ENCODE results near the gene CROCC2.

The CROCC2 gene

DNA sequence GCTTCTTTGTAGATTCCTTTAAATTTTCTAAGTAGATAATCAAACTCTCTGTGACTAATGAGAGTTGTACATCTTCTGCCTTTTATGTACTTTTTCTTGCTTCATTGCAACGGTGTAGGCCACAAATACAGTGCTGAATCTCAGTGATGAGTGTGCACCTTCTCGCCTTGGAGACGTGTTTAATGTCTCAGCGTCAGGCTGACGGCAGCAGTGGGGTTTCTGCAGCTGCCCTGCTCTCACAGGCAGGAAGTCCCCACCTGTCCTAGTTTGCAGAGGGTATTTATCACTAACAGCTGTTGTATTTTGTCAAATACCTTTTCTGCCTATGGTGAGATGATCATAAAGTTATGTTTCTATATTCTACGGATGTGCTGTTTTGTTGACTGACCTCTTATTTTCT is 24.2 kb upstream of the CROCC2 start:
- ChIA-PET POLR2A (no interaction called here), CTCF (interaction anchor here (2.3 to 2.4 kb wide), 2 partner anchors 30 to 32 kb away, joined by 8 to 10 read pairs; no protein-coding TSS in a partner anchor)

DNA sequence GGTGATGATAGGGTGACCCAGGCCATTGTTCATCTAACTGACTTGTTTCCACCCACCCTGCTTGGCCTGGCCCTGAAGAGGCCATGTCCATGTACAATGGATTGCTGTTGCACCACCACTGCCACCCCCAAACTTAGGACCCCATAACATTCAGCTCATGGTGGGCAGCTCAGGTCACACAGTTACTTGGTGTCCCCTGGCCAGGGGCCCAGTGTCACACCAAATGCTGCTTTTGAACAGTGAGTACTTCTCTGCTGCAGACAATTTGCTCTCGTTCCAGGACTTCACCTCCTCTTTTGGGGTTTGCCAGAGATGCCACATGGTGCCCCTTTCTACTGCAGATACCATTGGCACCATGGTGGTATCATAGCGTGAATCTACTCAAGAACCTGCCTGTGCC is 21.9 kb upstream of the CROCC2 start:
- ChIA-PET CTCF (no interaction called here), POLR2A (no interaction called here)
- no peak for DNase-seq (ENCODE audit: low read depth, low spot score)
- no peak overlapping the region for H3K4me3 ChIP-seq (ENCODE audit: low read depth, low read length)
- TF ChIP-seq, protein P1, sequence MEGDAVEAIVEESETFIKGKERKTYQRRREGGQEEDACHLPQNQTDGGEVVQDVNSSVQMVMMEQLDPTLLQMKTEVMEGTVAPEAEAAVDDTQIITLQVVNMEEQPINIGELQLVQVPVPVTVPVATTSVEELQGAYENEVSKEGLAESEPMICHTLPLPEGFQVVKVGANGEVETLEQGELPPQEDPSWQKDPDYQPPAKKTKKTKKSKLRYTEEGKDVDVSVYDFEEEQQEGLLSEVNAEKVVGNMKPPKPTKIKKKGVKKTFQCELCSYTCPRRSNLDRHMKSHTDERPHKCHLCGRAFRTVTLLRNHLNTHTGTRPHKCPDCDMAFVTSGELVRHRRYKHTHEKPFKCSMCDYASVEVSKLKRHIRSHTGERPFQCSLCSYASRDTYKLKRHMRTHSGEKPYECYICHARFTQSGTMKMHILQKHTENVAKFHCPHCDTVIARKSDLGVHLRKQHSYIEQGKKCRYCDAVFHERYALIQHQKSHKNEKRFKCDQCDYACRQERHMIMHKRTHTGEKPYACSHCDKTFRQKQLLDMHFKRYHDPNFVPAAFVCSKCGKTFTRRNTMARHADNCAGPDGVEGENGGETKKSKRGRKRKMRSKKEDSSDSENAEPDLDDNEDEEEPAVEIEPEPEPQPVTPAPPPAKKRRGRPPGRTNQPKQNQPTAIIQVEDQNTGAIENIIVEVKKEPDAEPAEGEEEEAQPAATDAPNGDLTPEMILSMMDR (IDR thresholded peaks at IDR 0.05; ENCODE audit: insufficient read depth, low read length, missing control alignments) = no peak

More for the DNA sequence above, 24.2 kb upstream of the CROCC2 start:
- DNase-seq (ENCODE audit: low read depth, low spot score) = no peak
- H3K4me3 ChIP-seq (ENCODE audit: low read depth, low read length) = no peak overlapping the region
- TF ChIP-seq, protein P1 (IDR thresholded peaks at IDR 0.05; ENCODE audit: insufficient read depth, low read length, missing control alignments) = no peak

DNA sequence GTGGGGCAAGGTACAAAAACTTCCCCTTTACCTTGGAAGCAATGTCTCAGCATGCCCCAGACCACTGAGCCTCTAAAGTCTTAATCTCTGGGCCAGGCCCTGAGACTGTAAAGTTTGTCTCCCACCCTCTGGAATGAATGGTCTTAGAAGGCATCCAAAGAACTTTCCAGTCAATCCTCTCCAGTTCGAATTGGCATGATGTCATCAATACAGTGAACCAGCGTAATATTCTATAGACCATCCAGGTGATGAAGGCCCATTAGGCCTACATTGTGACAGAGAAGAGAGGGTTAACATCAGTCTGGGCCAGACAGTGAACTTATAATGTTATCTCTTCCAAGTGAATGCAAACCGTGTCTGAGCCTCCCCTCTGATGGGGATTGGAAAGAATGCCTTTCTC is 21.4 kb upstream of the CROCC2 start:
- H3K4me3 ChIP-seq (ENCODE audit: low read depth, low read length) = no peak overlapping the region
- DNase-seq (ENCODE audit: low read depth, low spot score) = no peak
- POLR2A ChIA-PET = no interaction called here
- TF ChIP-seq, protein P1 (IDR thresholded peaks at IDR 0.05; ENCODE audit: insufficient read depth, low read length, missing control alignments) = no peak
- CTCF ChIA-PET = no interaction called here

DNA sequence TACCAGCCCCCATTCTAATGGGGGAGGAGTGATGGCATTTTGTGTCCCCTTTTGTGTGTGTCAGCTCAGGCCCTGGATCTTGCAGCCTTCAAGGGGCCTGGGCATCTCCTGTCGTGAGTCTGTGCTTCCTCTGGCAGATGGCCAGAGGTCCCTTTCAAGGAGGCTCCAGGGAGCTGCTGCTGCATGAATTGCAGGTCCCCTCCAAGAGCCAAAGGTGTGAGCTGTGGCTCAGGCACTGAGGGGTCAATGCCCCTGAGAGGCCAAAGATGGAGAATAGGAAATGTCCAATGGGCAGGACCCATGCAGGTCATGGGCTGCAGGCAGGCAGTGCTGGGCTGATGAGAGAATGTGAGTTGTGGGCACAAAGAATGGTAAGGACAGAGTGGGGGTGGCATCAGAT is 20.6 kb upstream of the CROCC2 start:
- no peak overlapping the region for H3K4me3 ChIP-seq (ENCODE audit: low read depth, low read length)
- POLR2A ChIA-PET = no interaction called here
- TF ChIP-seq, protein P1 (IDR thresholded peaks at IDR 0.05; ENCODE audit: insufficient read depth, low read length, missing control alignments) = no peak
- CTCF ChIA-PET = no interaction called here
- DNase-seq (ENCODE audit: low read depth, low spot score) = no peak

DNA sequence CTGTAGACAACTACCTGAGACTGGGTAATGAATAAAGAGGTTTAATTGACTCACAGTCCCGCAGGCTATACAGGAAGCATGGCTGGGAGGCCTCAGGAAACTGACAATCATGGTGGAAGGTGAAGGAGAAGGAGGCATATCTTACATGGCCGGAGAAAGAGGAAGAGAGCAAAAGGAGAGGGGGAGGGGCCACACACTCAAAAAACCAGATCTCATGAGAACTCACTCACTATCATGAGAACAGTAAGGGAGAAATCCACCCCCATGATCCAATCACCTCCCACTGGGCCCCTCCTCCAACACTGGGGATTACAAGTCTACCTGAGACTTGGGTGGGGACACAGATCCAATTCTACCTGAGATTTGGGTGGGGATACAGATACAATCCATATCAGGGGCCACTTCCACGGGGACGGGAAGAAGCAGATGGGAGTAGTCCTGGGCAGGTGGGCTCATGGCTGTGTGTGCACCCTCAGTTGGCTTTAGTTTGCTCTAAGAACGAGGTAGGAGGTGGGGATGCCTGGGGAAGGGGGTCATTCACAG is 20.0 kb upstream of the CROCC2 start:
- ChIA-PET POLR2A (no interaction called here), CTCF (no interaction called here)
- no peak for DNase-seq (ENCODE audit: low read depth, low spot score)
- H3K4me3 ChIP-seq (ENCODE audit: low read depth, low read length) = no peak overlapping the region
- TF ChIP-seq, protein P1 (IDR thresholded peaks at IDR 0.05; ENCODE audit: insufficient read depth, low read length, missing control alignments) = no peak

DNA sequence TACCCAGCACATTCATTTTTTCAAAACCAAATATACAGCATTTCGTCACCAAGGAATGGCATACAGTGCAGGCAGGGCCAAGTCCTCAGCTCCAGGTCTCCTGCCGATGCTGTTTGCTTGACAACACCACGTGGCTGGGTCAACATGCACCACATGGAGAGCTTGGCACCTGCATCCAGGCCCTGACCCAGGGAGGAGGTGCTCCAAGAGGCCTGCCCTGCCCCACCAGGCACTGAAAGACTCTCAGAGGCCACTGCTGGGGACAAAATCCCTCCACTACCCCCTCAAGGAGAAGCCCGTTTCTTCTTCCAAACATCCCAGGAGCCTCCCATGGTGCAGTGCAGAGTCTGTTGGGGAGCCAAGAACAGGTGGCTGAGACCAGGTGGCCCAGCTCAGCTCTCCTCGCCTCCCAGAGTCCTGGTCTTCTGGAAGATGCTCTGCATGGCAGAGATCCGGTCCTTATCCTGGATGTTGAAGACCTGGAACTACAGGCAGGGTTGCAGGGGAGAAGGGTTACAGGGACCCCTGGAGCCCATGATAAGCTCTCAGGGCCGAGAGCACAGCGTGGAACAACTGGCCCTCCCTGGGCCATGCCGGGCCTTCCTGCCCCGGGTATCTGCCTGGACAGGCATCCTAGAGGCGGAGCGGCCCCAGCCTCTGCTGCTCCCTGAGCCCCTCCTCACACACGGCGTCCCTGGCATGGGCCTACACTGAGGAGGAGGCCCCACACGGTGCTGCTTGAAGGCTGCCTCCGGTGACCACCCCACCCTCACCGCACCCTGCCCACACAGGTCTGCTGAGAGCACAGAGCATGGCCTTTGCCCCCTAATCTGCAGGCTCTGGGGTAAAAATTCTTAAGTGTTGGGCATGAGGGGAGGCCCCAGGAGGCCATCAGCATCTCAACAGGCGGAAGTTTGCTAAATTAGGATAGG is 19.2 kb upstream of the CROCC2 start:
- no peak overlapping the region for H3K4me3 ChIP-seq (ENCODE audit: low read depth, low read length)
- ChIA-PET CTCF (no interaction called here), POLR2A (no interaction called here)
- TF ChIP-seq, protein P1 (IDR thresholded peaks at IDR 0.05; ENCODE audit: insufficient read depth, low read length, missing control alignments) = no peak
- DNase-seq (ENCODE audit: low read depth, low spot score) = no peak
